IMR-90 (cell line): Measurements from ENCODE around the gene GOLGA1. TPM values are rescaled to one million over a fixed set of nuclear protein-coding genes. Genes with fewer than 3 reads are reported as not detected.

Experiments
- ATAC-seq: fragments of 200-7000 bp; cut with Tn5 transposase; 2 replicates; pipeline ENCODE4 v1.9.1; 2020; ENCODE audit warnings: low read depth, mild to moderate bottlenecking, moderate library complexity
- BruUV-seq: library from RNA; stranded (reverse); fragments of 400-500 nt; replicated peaks from 2 replicates; lab custom pipeline; 2021; lab: Mats Ljungman, UMichigan
- CTCF ChIA-PET: fragments of 300-600 bp; formaldehyde crosslinking; extraction: SDS; loops from one replicate; lab custom pipeline; 2021; ENCODE audit warnings: antibody characterized with exemption; lab: Yijun Ruan, JAX
- POLR2A ChIA-PET: fragments of 300-600 bp; sonication (Branson Sonifier 250); formaldehyde crosslinking; loops from one replicate; lab custom pipeline; 2022; ENCODE audit warnings: antibody characterized with exemption; ENCODE audit not compliant: unreplicated experiment; lab: Charles Lee
- DNase-seq: peaks from one replicate; pipeline ENCODE4 v3.0.0; 2013
- H2AFZ ChIP-seq: replicated peaks from 2 replicates; pipeline ENCODE3; 2013; ENCODE audit warnings: low read length, mild to moderate bottlenecking; ENCODE audit not compliant: poor library complexity
- H2AK5ac ChIP-seq: 2 replicates; pipeline ENCODE4 v1.6.1; 2013; ENCODE audit warnings: low read depth, low read length, inconsistent platforms
- H2AK9ac ChIP-seq: replicated peaks from 2 replicates; pipeline ENCODE3; 2013; ENCODE audit warnings: mild to moderate bottlenecking, low read depth, low read length, moderate library complexity; ENCODE audit not compliant: poor library complexity
- H2BK120ac ChIP-seq: 2 replicates; pipeline ENCODE4 v1.6.1; 2013; ENCODE audit warnings: low read depth, low read length, inconsistent platforms
- H2BK15ac ChIP-seq: 3 replicates; pipeline ENCODE4 v1.6.1; 2013; ENCODE audit warnings: low read depth, low read length, inconsistent platforms
- H2BK20ac ChIP-seq: 2 replicates; pipeline ENCODE4 v1.6.1; 2013; ENCODE audit warnings: low read depth, mild to moderate bottlenecking, inconsistent platforms, low read length, moderate library complexity
- H2BK5ac ChIP-seq: 2 replicates; pipeline ENCODE4 v1.6.1; 2013; ENCODE audit warnings: mild to moderate bottlenecking, low read depth, low read length, inconsistent platforms; ENCODE audit not compliant: poor library complexity, severe bottlenecking
- H3K14ac ChIP-seq: replicated peaks from 2 replicates; pipeline ENCODE4 v1.6.1; 2013; ENCODE audit warnings: low read depth, low read length, inconsistent platforms
- H3K18ac ChIP-seq: 2 replicates; pipeline ENCODE4 v1.6.1; 2013; ENCODE audit warnings: low read depth, low read length, control low read depth
- H3K23ac ChIP-seq: 2 replicates; pipeline ENCODE4 v1.6.1; 2013; ENCODE audit warnings: low read depth, low read length, inconsistent platforms
- H3K27ac ChIP-seq: 2 replicates; pipeline ENCODE4 v1.5.1; 2013; ENCODE audit warnings: mild to moderate bottlenecking, control low read depth, low read length; ENCODE audit not compliant: insufficient read depth
- H3K27me3 ChIP-seq: 2 replicates; pipeline ENCODE4 v1.6.1; 2013; ENCODE audit warnings: low read length; ENCODE audit not compliant: control insufficient read depth, insufficient read depth
- H3K36me3 ChIP-seq: 2 replicates; pipeline ENCODE4 v1.6.1; 2013; ENCODE audit warnings: low read length, mixed read lengths; ENCODE audit not compliant: control insufficient read depth, insufficient read depth
- H3K4ac ChIP-seq: 2 replicates; pipeline ENCODE4 v1.6.1; 2013; ENCODE audit warnings: low read depth, low read length, inconsistent platforms
- H3K4me1 ChIP-seq: 2 replicates; pipeline ENCODE4 v1.6.1; 2013; ENCODE audit warnings: low read length, mixed read lengths; ENCODE audit not compliant: control insufficient read depth, insufficient read depth
- H3K4me2 ChIP-seq: 2 replicates; pipeline ENCODE4 v1.6.1; 2013; ENCODE audit warnings: low read depth, mild to moderate bottlenecking, control low read depth, low read length, moderate library complexity
- H3K4me3 ChIP-seq: 2 replicates; pipeline ENCODE4 v1.5.1; 2013; ENCODE audit warnings: low read depth, mild to moderate bottlenecking, control low read depth, low read length, moderate library complexity; ENCODE audit not compliant: insufficient read depth
- H3K56ac ChIP-seq: 2 replicates; pipeline ENCODE4 v1.6.1; 2013; ENCODE audit warnings: low read length, inconsistent platforms; ENCODE audit not compliant: insufficient read depth; ENCODE audit errors: extremely low read depth
- H3K79me1 ChIP-seq, 2 experiments: 2 replicates each; pipeline ENCODE4 v1.6.1; 2013; ENCODE audit warnings: low read length in 2 of 2, inconsistent platforms in 1 of 2, low read depth in 1 of 2
- H3K9ac ChIP-seq: 2 replicates; pipeline ENCODE4 v1.6.1; 2013; ENCODE audit warnings: low read depth, low read length, control low read depth
- H3K9me1 ChIP-seq: 2 replicates; pipeline ENCODE4 v1.6.1; 2013; ENCODE audit warnings: low read length, inconsistent platforms; ENCODE audit not compliant: insufficient read depth
- H3K9me3 ChIP-seq: 2 replicates; pipeline ENCODE4 v1.6.1; 2013; ENCODE audit warnings: low read length; ENCODE audit not compliant: control insufficient read depth, insufficient read depth
- H4K20me1 ChIP-seq: 2 replicates; pipeline ENCODE4 v1.6.1; 2013; ENCODE audit warnings: low read length, inconsistent platforms; ENCODE audit not compliant: insufficient read depth
- H4K5ac ChIP-seq: 2 replicates; pipeline ENCODE4 v1.6.1; 2013; ENCODE audit warnings: mild to moderate bottlenecking, low read depth, low read length, control low read depth
- H4K8ac ChIP-seq, 2 experiments: 2 replicates each; pipeline ENCODE4 v1.6.1; 2013; ENCODE audit warnings: low read depth in 2 of 2, low read length in 2 of 2, control low read depth in 1 of 2, inconsistent platforms in 1 of 2
- H4K91ac ChIP-seq: 2 replicates; pipeline ENCODE4 v1.6.1; 2013; ENCODE audit warnings: low read depth, low read length, inconsistent platforms; ENCODE audit not compliant: insufficient read depth
- BHLHE40 ChIP-seq: fragments of 150-350 bp; IDR thresholded peaks from 2 replicates; pipeline ENCODE4 v1.6.1; 2016; ENCODE audit warnings: mild to moderate bottlenecking, low read depth, low read length
- MAFK ChIP-seq: IDR thresholded peaks from 2 replicates; pipeline ENCODE4 v1.6.1; 2012; ENCODE audit warnings: low read depth, low read length, improper control_type of control experiment
- MAZ ChIP-seq: IDR thresholded peaks from 2 replicates; pipeline ENCODE4 v1.6.1; 2012; ENCODE audit warnings: low read depth, mild to moderate bottlenecking, low read length, improper control_type of control experiment, moderate library complexity, borderline replicate concordance
- NFE2L2 ChIP-seq: fragments of 150-350 bp; IDR thresholded peaks from 2 replicates; pipeline ENCODE4 v1.6.1; 2016; ENCODE audit warnings: low read depth, mild to moderate bottlenecking, low read length
- RCOR1 ChIP-seq: IDR thresholded peaks from 2 replicates; pipeline ENCODE4 v1.6.1; 2012; ENCODE audit warnings: mild to moderate bottlenecking, low read length, improper control_type of control experiment; ENCODE audit not compliant: insufficient replicate concordance
- WGBS, 2 experiments: methylation state at CpG; one replicate each; pipeline versions ENCODE4 v1.1.5 to v1.1.7; 2013; ENCODE audit warnings: missing lambda C conversion rate in 2 of 2; ENCODE audit not compliant: insufficient read length in 1 of 2; ENCODE audit errors: extremely low coverage in 2 of 2; 5-methylcytosine and 5-hydroxymethylcytosine counted together
- dilution Hi-C: fragments of 300-500 bp; cut with HindIII; formaldehyde crosslinking; loops from one replicate; pipeline ENCODE4 v1.14.3; 2018; ENCODE audit warnings: low sequenced_read_pairs; ENCODE audit not compliant: unreplicated experiment
- in situ Hi-C: fragments of 300-500 bp; cut with MboI; formaldehyde crosslinking; loops from 3 replicates; pipeline ENCODE4 v1.14.3; 2019; ENCODE audit warnings: low sequenced_read_pairs, inconsistent platforms, mixed read lengths
- intact Hi-C: fragments of 100-400 bp; cut with micrococcal nuclease; formaldehyde crosslinking; loops from 2 replicates; pipeline ENCODE4 v1.10.0; 2022
- polyA plus RNA-seq, 3 experiments: library from polyadenylated mRNA; depleted of rRNA; stranded (reverse); fragments of >200 nt; gene quantifications; 2 replicates each; pipeline ENCODE4 v1.2.3, GENCODE V29; 2012; ENCODE audit warnings: low replicate concordance in 1 of 3
- total RNA-seq: library from RNA; depleted of rRNA; stranded (reverse); fragments of >200 nt; gene quantifications from 2 replicates; pipeline ENCODE4 v1.2.3, GENCODE V29; 2012

GOLGA1 gene
- total and polyA plus RNA-seq, 2 of the 4 experiments (the other 2 are of a cell fraction): 10.6 to 12.7 TPM

DNA sequence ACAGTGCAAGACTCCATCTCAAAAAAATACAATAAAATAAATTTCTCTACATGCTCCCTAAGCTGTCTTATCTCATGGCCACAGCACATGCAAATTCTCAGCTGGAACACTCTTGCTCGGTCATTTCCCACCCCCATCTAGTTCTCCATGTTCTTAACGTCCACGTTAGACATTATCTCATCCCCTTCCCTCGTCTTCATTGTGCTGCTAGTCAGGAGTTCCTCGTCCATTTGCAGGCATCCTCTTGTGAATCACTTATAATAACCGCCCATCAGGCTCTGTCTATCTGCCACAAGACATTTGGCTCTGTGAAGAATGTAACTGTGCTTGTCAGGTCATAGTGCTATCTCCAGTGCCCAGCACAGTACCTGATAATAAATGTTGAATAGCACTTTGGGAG is 32.9 kb upstream of the GOLGA1 start:
- Histone ChIP-seq H2AFZ (no peak overlapping the region), H2AK9ac (no peak overlapping the region), H3K4me2 (no peak overlapping the region), H3K9me3 (no peaks in the 10 kb centered on the region), H4K8ac (no peak overlapping the region), H3K79me1 (no peaks in the 10 kb centered on the region), H2BK5ac (no peak overlapping the region), H3K4me3 (no peak overlapping the region), H3K9me1 (peaks cover 4% of the 10 kb centered on the region), H3K23ac (no peak overlapping the region), H3K56ac (no peak overlapping the region), H2BK20ac (no peak overlapping the region), H3K18ac (no peak overlapping the region), H4K5ac (no peak overlapping the region), H3K14ac (no peak overlapping the region), H3K36me3 (peaks cover 8% of the 10 kb centered on the region), H2AK5ac (no peak overlapping the region), H3K27me3 (no peaks in the 10 kb centered on the region), H4K20me1 (no peaks in the 10 kb centered on the region), H3K4me1 (no peaks in the 10 kb centered on the region), H3K9ac (no peak overlapping the region), H3K27ac (no peak overlapping the region), H2BK15ac (no peak overlapping the region), H4K91ac (no peak overlapping the region), H2BK120ac (no peak overlapping the region), H3K4ac (no peak overlapping the region)
- in situ Hi-C loops (no loop called here), dilution Hi-C loops (no loop called here), intact Hi-C loops (no loop called here)
- ATAC-seq: no peak
- no TSS peak for BruUV-seq
- 100% methylated on average over 2 of the region's 6 CpGs; no CpG with 5 or more reads in 1 of the 2 experiments for WGBS, 2 experiments
- ChIA-PET CTCF (no interaction called here), POLR2A (no interaction called here)
- no peak for DNase-seq
- TF ChIP-seq MAFK: no peak
- no peak for TF ChIP-seq NFE2L2
- TF ChIP-seq RCOR1: no peak
- TF ChIP-seq MAZ: no peak
- TF ChIP-seq BHLHE40: no peak
